H1 (cell line): Measurements from ENCODE around the gene GOLGA1. TPM values are rescaled to one million over a fixed set of nuclear protein-coding genes. Genes with fewer than 3 reads are reported as not detected.

ENCODE experiments used
- CTCF ChIA-PET: fragments of 300-600 bp; sonication (Branson Sonifier 250); formaldehyde crosslinking; loops from one replicate; lab custom pipeline; 2021; ENCODE audit not compliant: partially characterized antibody; lab: Charles Lee
- POLR2A ChIA-PET: fragments of 300-600 bp; sonication (Branson Sonifier 250); formaldehyde crosslinking; loops from one replicate; lab custom pipeline; 2021; ENCODE audit warnings: inconsistent platforms; ENCODE audit not compliant: partially characterized antibody; lab: Charles Lee
- DNase-seq, 2 experiments: peaks; one replicate each; pipeline versions ENCODE4 v3.0.0 to v3.0.0-alpha.2; 2010 to 2022; ENCODE audit warnings: low spot score in 2 of 2, low read depth in 1 of 2, mixed read lengths in 1 of 2
- FAIRE-seq: peaks from 2 replicates; lab custom pipeline; 2011; peaks lifted over from hg19 to GRCh38; lab: Jason Lieb, UNC
- H2AFZ ChIP-seq: 2 replicates; pipeline ENCODE4 v1.8.1; 2012; ENCODE audit warnings: low read length, inconsistent platforms
- H2AK5ac ChIP-seq: 2 replicates; pipeline ENCODE4 v1.6.1; 2013; ENCODE audit warnings: low read depth, low read length
- H2BK120ac ChIP-seq: replicated peaks from 2 replicates; pipeline ENCODE3; 2013; ENCODE audit warnings: low read depth, low read length, inconsistent platforms
- H2BK12ac ChIP-seq: 2 replicates; pipeline ENCODE4 v1.6.1; 2013; ENCODE audit warnings: low read depth, low read length
- H2BK15ac ChIP-seq: 2 replicates; pipeline ENCODE4 v1.6.1; 2013; ENCODE audit warnings: low read length
- H2BK20ac ChIP-seq: 2 replicates; pipeline ENCODE4 v1.6.1; 2013; ENCODE audit warnings: low read length
- H2BK5ac ChIP-seq: 2 replicates; pipeline ENCODE4 v1.6.1; 2013; ENCODE audit warnings: low read depth, low read length
- H3K14ac ChIP-seq: 2 replicates; pipeline ENCODE4 v1.6.1; 2013; ENCODE audit warnings: inconsistent platforms; ENCODE audit not compliant: insufficient read length
- H3K18ac ChIP-seq: 2 replicates; pipeline ENCODE4 v1.6.1; 2013; ENCODE audit warnings: low read length; ENCODE audit errors: extremely low read depth
- H3K23ac ChIP-seq: 2 replicates; pipeline ENCODE4 v1.6.1; 2013; ENCODE audit warnings: inconsistent platforms; ENCODE audit not compliant: insufficient read length
- H3K23me2 ChIP-seq: 2 replicates; pipeline ENCODE4 v1.6.1; 2013; ENCODE audit warnings: low read depth, low read length
- H3K27ac ChIP-seq: 2 replicates; pipeline ENCODE4 v1.6.1; 2011; ENCODE audit warnings: low read depth, low read length, inconsistent platforms
- H3K27me3 ChIP-seq, 4 experiments: replicated peaks in 1 of 4; 1 replicate in 1 of 4; 2 replicates in 3 of 4; pipeline versions ENCODE4 v1.6.1 to v1.8.1; 2011 to 2013; ENCODE audit warnings: low read length in 3 of 4, mild to moderate bottlenecking in 3 of 4, inconsistent platforms in 2 of 4, mixed read lengths in 2 of 4, moderate library complexity in 1 of 4; ENCODE audit not compliant: control insufficient read depth in 3 of 4, insufficient read depth in 3 of 4; ENCODE audit errors: extremely low read depth in 1 of 4
- H3K36me3 ChIP-seq, 4 experiments: 2 replicates each; pipeline versions ENCODE4 v1.6.1 to v1.8.1; 2011 to 2013; ENCODE audit warnings: mild to moderate bottlenecking in 4 of 4, low read length in 3 of 4, moderate library complexity in 2 of 4, control low read depth in 1 of 4, inconsistent platforms in 1 of 4; ENCODE audit not compliant: insufficient read depth in 4 of 4, control insufficient read depth in 2 of 4
- H3K4ac ChIP-seq: replicated peaks from 2 replicates; pipeline ENCODE3; 2013; ENCODE audit warnings: low read length, low read depth, mixed read lengths, inconsistent platforms; ENCODE audit not compliant: insufficient read length
- H3K4me1 ChIP-seq, 4 experiments: replicated peaks in 1 of 4; 1 replicate in 1 of 4; 2 replicates in 3 of 4; pipeline versions ENCODE4 v1.6.1 to v1.8.1; 2011 to 2013; ENCODE audit warnings: low read length in 3 of 4, inconsistent platforms in 2 of 4, mixed read lengths in 1 of 4; ENCODE audit not compliant: insufficient read depth in 4 of 4, control insufficient read depth in 3 of 4
- H3K4me2 ChIP-seq, 2 experiments: 2 replicates each; pipeline versions ENCODE4 v1.6.1 to v1.8.1; 2011 to 2013; ENCODE audit warnings: low read depth in 2 of 2, low read length in 2 of 2, control low read depth in 1 of 2, inconsistent platforms in 1 of 2, mild to moderate bottlenecking in 1 of 2; ENCODE audit not compliant: insufficient read depth in 1 of 2
- H3K4me3 ChIP-seq, 4 experiments: fragments of 200-600, 300-600 bp in 1 of 4; sonication (generic), shearing (Covaris generic), sonication (Bioruptor Twin) in 1 of 4; 2 replicates each; pipeline versions ENCODE4 v1.5.1 to v1.8.1; 2011 to 2016; ENCODE audit warnings: low read length in 4 of 4, low read depth in 3 of 4, control low read depth in 2 of 4, inconsistent platforms in 2 of 4, mild to moderate bottlenecking in 2 of 4, mixed read lengths in 1 of 4, moderate library complexity in 1 of 4; ENCODE audit not compliant: insufficient read depth in 2 of 4; ENCODE audit errors: extremely low read depth in 1 of 4
- H3K56ac ChIP-seq: replicated peaks from 2 replicates; pipeline ENCODE3; 2013; ENCODE audit warnings: low read depth, mild to moderate bottlenecking, mixed read lengths, low read length, inconsistent platforms; ENCODE audit not compliant: insufficient read length
- H3K79me1 ChIP-seq: 2 replicates; pipeline ENCODE4 v1.6.1; 2013; ENCODE audit warnings: low read depth, low read length, control low read depth
- H3K79me2 ChIP-seq, 2 experiments: 2 replicates each; pipeline versions ENCODE4 v1.6.1 to v1.8.1; 2012 to 2013; ENCODE audit warnings: low read length in 2 of 2, mild to moderate bottlenecking in 2 of 2, inconsistent platforms in 1 of 2; ENCODE audit not compliant: insufficient read depth in 2 of 2, control insufficient read depth in 1 of 2
- H3K9ac ChIP-seq, 4 experiments: replicated peaks in 1 of 4; 1 replicate in 1 of 4; 2 replicates in 3 of 4; pipeline versions ENCODE4 v1.6.1 to v1.8.1; 2011 to 2013; ENCODE audit warnings: low read depth in 3 of 4, low read length in 3 of 4, control low read depth in 2 of 4, mild to moderate bottlenecking in 2 of 4, moderate library complexity in 2 of 4, inconsistent platforms in 1 of 4; ENCODE audit errors: extremely low read depth in 1 of 4
- H3K9me3 ChIP-seq, 2 experiments: 2 replicates each; pipeline versions ENCODE4 v1.6.1 to v1.8.1; 2012 to 2013; ENCODE audit warnings: mild to moderate bottlenecking in 2 of 2, moderate library complexity in 2 of 2, control low read depth in 1 of 2, inconsistent platforms in 1 of 2, low read depth in 1 of 2, low read length in 1 of 2, mixed read lengths in 1 of 2; ENCODE audit not compliant: insufficient read depth in 2 of 2
- H4K20me1 ChIP-seq, 2 experiments: replicated peaks in 1 of 2; 2 replicates each; pipeline versions ENCODE3 to v1.8.1; 2011 to 2013; ENCODE audit warnings: inconsistent platforms in 2 of 2, low read length in 2 of 2, mild to moderate bottlenecking in 1 of 2; ENCODE audit not compliant: insufficient read depth in 2 of 2, control insufficient read depth in 1 of 2
- H4K5ac ChIP-seq: 2 replicates; pipeline ENCODE4 v1.6.1; 2013; ENCODE audit warnings: low read length, low read depth, mixed read lengths, inconsistent platforms; ENCODE audit not compliant: insufficient read length
- H4K8ac ChIP-seq: 2 replicates; pipeline ENCODE4 v1.8.0; 2013; ENCODE audit warnings: mild to moderate bottlenecking, moderate library complexity, low read length, inconsistent platforms; ENCODE audit not compliant: insufficient read depth; ENCODE audit errors: extremely low read depth
- H4K91ac ChIP-seq: replicated peaks from 2 replicates; pipeline ENCODE3; 2013; ENCODE audit warnings: low read length, mixed read lengths, inconsistent platforms; ENCODE audit not compliant: insufficient read length
- ATF3 ChIP-seq: IDR thresholded peaks from 2 replicates; pipeline ENCODE4 v1.6.1; 2011; ENCODE audit warnings: low read depth, mild to moderate bottlenecking, low read length; ENCODE audit not compliant: insufficient read depth
- CBX5 ChIP-seq: fragments of 300-800, 300-1000 bp; sonication (generic); IDR thresholded peaks from 2 replicates; pipeline ENCODE4 v1.7.1; 2016; ENCODE audit warnings: antibody characterized with exemption, low read length, low read depth
- CBX8 ChIP-seq: fragments of 300-800, 300-1000 bp; sonication (generic); IDR thresholded peaks from 2 replicates; pipeline ENCODE4 v1.7.1; 2016; ENCODE audit warnings: low read depth, low read length, borderline replicate concordance
- CHD1 ChIP-seq: IDR thresholded peaks from 2 replicates; pipeline ENCODE4 v1.6.1; 2012; ENCODE audit warnings: low read depth, low read length, improper control_type of control experiment
- MAFK ChIP-seq: IDR thresholded peaks from 2 replicates; pipeline ENCODE4 v1.6.1; 2012; ENCODE audit warnings: low read depth, mild to moderate bottlenecking, improper control_type of control experiment, low read length
- RBBP5 ChIP-seq: IDR thresholded peaks from 2 replicates; pipeline ENCODE4 v1.7.1; 2012; ENCODE audit warnings: low read depth, mild to moderate bottlenecking, inconsistent platforms, low read length, moderate library complexity, borderline replicate concordance
- RFX5 ChIP-seq: IDR thresholded peaks from 2 replicates; pipeline ENCODE4 v1.6.1; 2011; ENCODE audit warnings: low read depth, low read length, improper control_type of control experiment, borderline replicate concordance
- RXRA ChIP-seq: IDR thresholded peaks from 2 replicates; pipeline ENCODE4 v1.6.1; 2011; ENCODE audit warnings: low read depth, mild to moderate bottlenecking, low read length, moderate library complexity; ENCODE audit not compliant: insufficient read depth
- SIRT6 ChIP-seq: IDR thresholded peaks from one replicate; pipeline ENCODE4 v1.7.1; 2012; ENCODE audit warnings: low read length, inconsistent platforms
- TAF7 ChIP-seq: optimal IDR thresholded peaks from 2 replicates; pipeline ENCODE3; 2011; ENCODE audit warnings: low read depth, mild to moderate bottlenecking, inconsistent platforms, low read length, moderate library complexity, borderline replicate concordance
- WGBS, 2 experiments: shearing (Covaris generic) in 1 of 2; methylation state at CpG; one replicate each; pipeline versions ENCODE4 v1.1.6 to v1.1.7; 2013 to 2015; ENCODE audit warnings: low lambda C conversion rate in 2 of 2, mixed read lengths in 2 of 2, inconsistent platforms in 1 of 2, low coverage in 1 of 2, missing lambda C conversion rate in 1 of 2; ENCODE audit not compliant: insufficient replicate concordance in 2 of 2, insufficient coverage in 1 of 2, insufficient read length in 1 of 2; ENCODE audit errors: extremely low coverage in 1 of 2, missing lambda C conversion rate in 1 of 2; 5-methylcytosine and 5-hydroxymethylcytosine counted together
- polyA plus RNA-seq, 7 experiments: library from polyadenylated mRNA; depleted of rRNA in 3 of 7; stranded (reverse) in 5 of 7; unstranded in 2 of 7; fragments of >200 nt in 5 of 7; fragments of 200-250 nt in 2 of 7; gene quantifications; 1 replicate in 5 of 7; 2 replicates in 1 of 7; 4 replicates in 1 of 7; pipeline versions ENCODE4 v1.2.1 to v1.2.3, GENCODE V29; 2011 to 2013; ENCODE audit warnings: missing spikeins in 2 of 7, mixed read lengths in 2 of 7
- total RNA-seq: library from RNA; stranded (reverse); fragmentation: NEBNext Ultra II Directional; extraction: Animal tissue kit (Norgen Biotek cat#: 25700); gene quantifications from 2 replicates; pipeline ENCODE4 v1.2.1, GENCODE V29; 2021
- TF ChIP-seq, protein P1 (sequence below): IDR thresholded peaks from 2 replicates; pipeline ENCODE4 v1.6.1; 2012; ENCODE audit warnings: inconsistent platforms

GOLGA1 gene
- total and polyA plus RNA-seq, 2 of the 8 experiments (the other 6 are each of a cell fraction or from before 2014, with no cell fraction given) = 4.8 to 6.5 TPM

- Histone ChIP-seq H3K4me2 (no peak overlapping the region), H3K36me3 (no peaks in the 10 kb centered on the region), H3K9ac (no peak overlapping the region), H3K4ac (no peak overlapping the region), H3K23me2 (no peaks in the 10 kb centered on the region), H3K23ac (no peak overlapping the region), H2BK5ac (no peak overlapping the region), H2BK20ac (no peak overlapping the region), H4K91ac (peak overlapping the region; percentile 25), H3K27ac (no peak overlapping the region), H3K27me3 (no peaks in the 10 kb centered on the region), H3K4me1 (peaks cover 0 to 14% (median 3%) of the 10 kb centered on the region in 4 experiments; a peak in 4 of 7 replicates), H4K20me1 (no peaks in the 10 kb centered on the region), H3K4me3 (no peak overlapping the region), H3K56ac (no peak overlapping the region), H3K79me2 (no peaks in the 10 kb centered on the region), H2AK5ac (no peak overlapping the region), H2BK12ac (no peak overlapping the region), H3K9me3 (no peaks in the 10 kb centered on the region), H3K14ac (no peak overlapping the region), H2BK120ac (no peak overlapping the region), H2AFZ (0 out of 2 replicates have a peak overlapping the region, but pooled peaks have one; percentile 12), H4K5ac (no peak overlapping the region), H4K8ac (no peak overlapping the region), H3K18ac (no peak overlapping the region; the same call in 1 of the 2 replicates), H2BK15ac (peak overlapping the region; percentile 16; the same call in 1 of the 2 replicates), H3K79me1 (no peaks in the 10 kb centered on the region)
- ChIA-PET POLR2A (interaction anchor here (0.8 to 6.4 kb wide), 9 partner anchors 12 to 67 kb away, joined by 3 to 29 read pairs (median 4); partner anchors contain the start of genes ARPC5L, OLFML2A and RPL35), CTCF (interaction anchor here (0.6 to 65.2 kb wide), 20 partner anchors 9 to 689 kb away, joined by 3 to 1529 read pairs (median 4); partner anchors contain the start of genes ARPC5L, NR6A1, OLFML2A and RPL35)
- DNase-seq = no peak
- WGBS, 2 experiments = 83% methylated on average over 12 of the region's 14 CpGs; no CpG with 5 or more reads in 1 of the 2 experiments
- FAIRE-seq = no peak
- TF ChIP-seq SIRT6 (no peak), RXRA (no peak), CHD1 (no peak), MAFK (no peak), RBBP5 (no peak), CBX8 (no peak), RFX5 (no peak), CBX5 (no peak), ATF3 (no peak), TAF7 (no peak)
- TF ChIP-seq, protein P1, sequence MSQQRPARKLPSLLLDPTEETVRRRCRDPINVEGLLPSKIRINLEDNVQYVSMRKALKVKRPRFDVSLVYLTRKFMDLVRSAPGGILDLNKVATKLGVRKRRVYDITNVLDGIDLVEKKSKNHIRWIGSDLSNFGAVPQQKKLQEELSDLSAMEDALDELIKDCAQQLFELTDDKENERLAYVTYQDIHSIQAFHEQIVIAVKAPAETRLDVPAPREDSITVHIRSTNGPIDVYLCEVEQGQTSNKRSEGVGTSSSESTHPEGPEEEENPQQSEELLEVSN = no peak
These were observed 99.6 kb downstream of the GOLGA1 start for GRCh38 chr9:124841075-124841821.
